H1 (cell line): ENCODE measurements around the gene MANSC4. TPM values are rescaled to one million over a fixed set of nuclear protein-coding genes. Genes with fewer than 3 reads are reported as not detected.

Experiments
- CTCF ChIA-PET: fragments of 300-600 bp; sonication (Branson Sonifier 250); formaldehyde crosslinking; loops from one replicate; lab custom pipeline; 2021; ENCODE audit not compliant: partially characterized antibody; lab: Charles Lee
- POLR2A ChIA-PET: fragments of 300-600 bp; sonication (Branson Sonifier 250); formaldehyde crosslinking; loops from one replicate; lab custom pipeline; 2021; ENCODE audit warnings: inconsistent platforms; ENCODE audit not compliant: partially characterized antibody; lab: Charles Lee
- DNase-seq, 2 experiments: peaks; one replicate each; pipeline versions ENCODE4 v3.0.0 to v3.0.0-alpha.2; 2010 to 2022; ENCODE audit warnings: low spot score in 2 of 2, low read depth in 1 of 2, mixed read lengths in 1 of 2
- FAIRE-seq: peaks from 2 replicates; lab custom pipeline; 2011; peaks lifted over from hg19 to GRCh38; lab: Jason Lieb, UNC
- H2AFZ ChIP-seq: 2 replicates; pipeline ENCODE4 v1.8.1; 2012; ENCODE audit warnings: low read length, inconsistent platforms
- H2AK5ac ChIP-seq: 2 replicates; pipeline ENCODE4 v1.6.1; 2013; ENCODE audit warnings: low read depth, low read length
- H2BK120ac ChIP-seq: replicated peaks from 2 replicates; pipeline ENCODE3; 2013; ENCODE audit warnings: low read depth, low read length, inconsistent platforms
- H2BK12ac ChIP-seq: 2 replicates; pipeline ENCODE4 v1.6.1; 2013; ENCODE audit warnings: low read depth, low read length
- H2BK15ac ChIP-seq: 2 replicates; pipeline ENCODE4 v1.6.1; 2013; ENCODE audit warnings: low read length
- H2BK20ac ChIP-seq: 2 replicates; pipeline ENCODE4 v1.6.1; 2013; ENCODE audit warnings: low read length
- H2BK5ac ChIP-seq: 2 replicates; pipeline ENCODE4 v1.6.1; 2013; ENCODE audit warnings: low read depth, low read length
- H3K14ac ChIP-seq: 2 replicates; pipeline ENCODE4 v1.6.1; 2013; ENCODE audit warnings: inconsistent platforms; ENCODE audit not compliant: insufficient read length
- H3K18ac ChIP-seq: 2 replicates; pipeline ENCODE4 v1.6.1; 2013; ENCODE audit warnings: low read length; ENCODE audit errors: extremely low read depth
- H3K23ac ChIP-seq: 2 replicates; pipeline ENCODE4 v1.6.1; 2013; ENCODE audit warnings: inconsistent platforms; ENCODE audit not compliant: insufficient read length
- H3K23me2 ChIP-seq: 2 replicates; pipeline ENCODE4 v1.6.1; 2013; ENCODE audit warnings: low read depth, low read length
- H3K27ac ChIP-seq: 2 replicates; pipeline ENCODE4 v1.6.1; 2011; ENCODE audit warnings: low read depth, low read length, inconsistent platforms
- H3K27me3 ChIP-seq, 4 experiments: replicated peaks in 1 of 4; 1 replicate in 1 of 4; 2 replicates in 3 of 4; pipeline versions ENCODE4 v1.6.1 to v1.8.1; 2011 to 2013; ENCODE audit warnings: low read length in 3 of 4, mild to moderate bottlenecking in 3 of 4, inconsistent platforms in 2 of 4, mixed read lengths in 2 of 4, moderate library complexity in 1 of 4; ENCODE audit not compliant: control insufficient read depth in 3 of 4, insufficient read depth in 3 of 4; ENCODE audit errors: extremely low read depth in 1 of 4
- H3K36me3 ChIP-seq, 4 experiments: 2 replicates each; pipeline versions ENCODE4 v1.6.1 to v1.8.1; 2011 to 2013; ENCODE audit warnings: mild to moderate bottlenecking in 4 of 4, low read length in 3 of 4, moderate library complexity in 2 of 4, control low read depth in 1 of 4, inconsistent platforms in 1 of 4; ENCODE audit not compliant: insufficient read depth in 4 of 4, control insufficient read depth in 2 of 4
- H3K4ac ChIP-seq: replicated peaks from 2 replicates; pipeline ENCODE3; 2013; ENCODE audit warnings: low read length, low read depth, mixed read lengths, inconsistent platforms; ENCODE audit not compliant: insufficient read length
- H3K4me1 ChIP-seq, 4 experiments: replicated peaks in 1 of 4; 1 replicate in 1 of 4; 2 replicates in 3 of 4; pipeline versions ENCODE4 v1.6.1 to v1.8.1; 2011 to 2013; ENCODE audit warnings: low read length in 3 of 4, inconsistent platforms in 2 of 4, mixed read lengths in 1 of 4; ENCODE audit not compliant: insufficient read depth in 4 of 4, control insufficient read depth in 3 of 4
- H3K4me2 ChIP-seq, 2 experiments: 2 replicates each; pipeline versions ENCODE4 v1.6.1 to v1.8.1; 2011 to 2013; ENCODE audit warnings: low read depth in 2 of 2, low read length in 2 of 2, control low read depth in 1 of 2, inconsistent platforms in 1 of 2, mild to moderate bottlenecking in 1 of 2; ENCODE audit not compliant: insufficient read depth in 1 of 2
- H3K4me3 ChIP-seq, 4 experiments: fragments of 200-600, 300-600 bp in 1 of 4; sonication (generic), shearing (Covaris generic), sonication (Bioruptor Twin) in 1 of 4; 2 replicates each; pipeline versions ENCODE4 v1.5.1 to v1.8.1; 2011 to 2016; ENCODE audit warnings: low read length in 4 of 4, low read depth in 3 of 4, control low read depth in 2 of 4, inconsistent platforms in 2 of 4, mild to moderate bottlenecking in 2 of 4, mixed read lengths in 1 of 4, moderate library complexity in 1 of 4; ENCODE audit not compliant: insufficient read depth in 2 of 4; ENCODE audit errors: extremely low read depth in 1 of 4
- H3K56ac ChIP-seq: replicated peaks from 2 replicates; pipeline ENCODE3; 2013; ENCODE audit warnings: low read depth, mild to moderate bottlenecking, mixed read lengths, low read length, inconsistent platforms; ENCODE audit not compliant: insufficient read length
- H3K79me1 ChIP-seq: 2 replicates; pipeline ENCODE4 v1.6.1; 2013; ENCODE audit warnings: low read depth, low read length, control low read depth
- H3K79me2 ChIP-seq, 2 experiments: 2 replicates each; pipeline versions ENCODE4 v1.6.1 to v1.8.1; 2012 to 2013; ENCODE audit warnings: low read length in 2 of 2, mild to moderate bottlenecking in 2 of 2, inconsistent platforms in 1 of 2; ENCODE audit not compliant: insufficient read depth in 2 of 2, control insufficient read depth in 1 of 2
- H3K9ac ChIP-seq, 4 experiments: replicated peaks in 1 of 4; 1 replicate in 1 of 4; 2 replicates in 3 of 4; pipeline versions ENCODE4 v1.6.1 to v1.8.1; 2011 to 2013; ENCODE audit warnings: low read depth in 3 of 4, low read length in 3 of 4, control low read depth in 2 of 4, mild to moderate bottlenecking in 2 of 4, moderate library complexity in 2 of 4, inconsistent platforms in 1 of 4; ENCODE audit errors: extremely low read depth in 1 of 4
- H3K9me3 ChIP-seq, 2 experiments: 2 replicates each; pipeline versions ENCODE4 v1.6.1 to v1.8.1; 2012 to 2013; ENCODE audit warnings: mild to moderate bottlenecking in 2 of 2, moderate library complexity in 2 of 2, control low read depth in 1 of 2, inconsistent platforms in 1 of 2, low read depth in 1 of 2, low read length in 1 of 2, mixed read lengths in 1 of 2; ENCODE audit not compliant: insufficient read depth in 2 of 2
- H4K20me1 ChIP-seq, 2 experiments: replicated peaks in 1 of 2; 2 replicates each; pipeline versions ENCODE3 to v1.8.1; 2011 to 2013; ENCODE audit warnings: inconsistent platforms in 2 of 2, low read length in 2 of 2, mild to moderate bottlenecking in 1 of 2; ENCODE audit not compliant: insufficient read depth in 2 of 2, control insufficient read depth in 1 of 2
- H4K5ac ChIP-seq: 2 replicates; pipeline ENCODE4 v1.6.1; 2013; ENCODE audit warnings: low read length, low read depth, mixed read lengths, inconsistent platforms; ENCODE audit not compliant: insufficient read length
- H4K8ac ChIP-seq: 2 replicates; pipeline ENCODE4 v1.8.0; 2013; ENCODE audit warnings: mild to moderate bottlenecking, moderate library complexity, low read length, inconsistent platforms; ENCODE audit not compliant: insufficient read depth; ENCODE audit errors: extremely low read depth
- H4K91ac ChIP-seq: replicated peaks from 2 replicates; pipeline ENCODE3; 2013; ENCODE audit warnings: low read length, mixed read lengths, inconsistent platforms; ENCODE audit not compliant: insufficient read length
- CTBP2 ChIP-seq: IDR thresholded peaks from 2 replicates; pipeline ENCODE4 v1.7.0; 2011; ENCODE audit warnings: borderline replicate concordance, mild to moderate bottlenecking, moderate library complexity, mixed read lengths, low read length; ENCODE audit not compliant: insufficient read depth, insufficient read length
- EZH2 ChIP-seq: fragments of 200-600 bp; sonication (generic); IDR thresholded peaks from 2 replicates; pipeline ENCODE4 v1.7.1; 2012; ENCODE audit warnings: low read depth, mild to moderate bottlenecking, moderate library complexity, low read length, inconsistent platforms; ENCODE audit not compliant: severe bottlenecking
- HDAC6 ChIP-seq: IDR thresholded peaks from one replicate; pipeline ENCODE4 v1.7.1; 2012; ENCODE audit warnings: low read depth, mild to moderate bottlenecking, inconsistent platforms, low read length, moderate library complexity
- KDM1A ChIP-seq: fragments of 200-600, 300-600 bp; sonication (generic); IDR thresholded peaks from 2 replicates; pipeline ENCODE4 v1.7.1; 2016; ENCODE audit warnings: mild to moderate bottlenecking, low read length, borderline replicate concordance
- NANOG ChIP-seq: IDR thresholded peaks from 2 replicates; pipeline ENCODE4 v1.6.1; 2011; ENCODE audit warnings: low read length, low read depth, mild to moderate bottlenecking, inconsistent platforms; ENCODE audit not compliant: insufficient read depth, poor library complexity, severe bottlenecking
- PHF8 ChIP-seq: fragments of 200-600 bp; sonication (generic); conservative IDR thresholded peaks from 2 replicates; pipeline ENCODE4 v1.7.1; 2012; ENCODE audit warnings: low read depth, mild to moderate bottlenecking, inconsistent platforms, low read length, moderate library complexity
- RAD21 ChIP-seq, 2 experiments: IDR thresholded peaks in 1 of 2; conservative IDR thresholded peaks in 1 of 2; 2 replicates each; pipeline ENCODE4 v1.6.1; 2011; ENCODE audit warnings: low read depth in 2 of 2, low read length in 2 of 2, improper control_type of control experiment in 1 of 2, inconsistent platforms in 1 of 2, mild to moderate bottlenecking in 1 of 2, moderate library complexity in 1 of 2
- SIX5 ChIP-seq: IDR thresholded peaks from 2 replicates; pipeline ENCODE4 v1.6.1; 2011; ENCODE audit warnings: mild to moderate bottlenecking, low read depth, low read length
- WGBS, 2 experiments: shearing (Covaris generic) in 1 of 2; methylation state at CpG; one replicate each; pipeline versions ENCODE4 v1.1.6 to v1.1.7; 2013 to 2015; ENCODE audit warnings: low lambda C conversion rate in 2 of 2, mixed read lengths in 2 of 2, inconsistent platforms in 1 of 2, low coverage in 1 of 2, missing lambda C conversion rate in 1 of 2; ENCODE audit not compliant: insufficient replicate concordance in 2 of 2, insufficient coverage in 1 of 2, insufficient read length in 1 of 2; ENCODE audit errors: extremely low coverage in 1 of 2, missing lambda C conversion rate in 1 of 2; 5-methylcytosine and 5-hydroxymethylcytosine counted together
- polyA plus RNA-seq, 7 experiments: library from polyadenylated mRNA; depleted of rRNA in 3 of 7; stranded (reverse) in 5 of 7; unstranded in 2 of 7; fragments of >200 nt in 5 of 7; fragments of 200-250 nt in 2 of 7; gene quantifications; 1 replicate in 5 of 7; 2 replicates in 1 of 7; 4 replicates in 1 of 7; pipeline versions ENCODE4 v1.2.1 to v1.2.3, GENCODE V29; 2011 to 2013; ENCODE audit warnings: missing spikeins in 2 of 7, mixed read lengths in 2 of 7
- total RNA-seq: library from RNA; stranded (reverse); fragmentation: NEBNext Ultra II Directional; extraction: Animal tissue kit (Norgen Biotek cat#: 25700); gene quantifications from 2 replicates; pipeline ENCODE4 v1.2.1, GENCODE V29; 2021
- TF ChIP-seq, protein P1 (sequence below), 3 experiments: IDR thresholded peaks; 1 replicate in 2 of 3; 2 replicates in 1 of 3; pipeline versions ENCODE4 v1.5.1 to v1.6.1; 2011; ENCODE audit warnings: low read length in 3 of 3, mild to moderate bottlenecking in 3 of 3, inconsistent platforms in 2 of 3, low read depth in 1 of 3, moderate library complexity in 1 of 3; ENCODE audit not compliant: insufficient read depth in 1 of 3; ENCODE audit errors: control extremely low read depth in 1 of 3

MANSC4 gene
- total and polyA plus RNA-seq, 2 of the 8 experiments (the other 6 are each of a cell fraction or from before 2014, with no cell fraction given), result not detected

DNA sequence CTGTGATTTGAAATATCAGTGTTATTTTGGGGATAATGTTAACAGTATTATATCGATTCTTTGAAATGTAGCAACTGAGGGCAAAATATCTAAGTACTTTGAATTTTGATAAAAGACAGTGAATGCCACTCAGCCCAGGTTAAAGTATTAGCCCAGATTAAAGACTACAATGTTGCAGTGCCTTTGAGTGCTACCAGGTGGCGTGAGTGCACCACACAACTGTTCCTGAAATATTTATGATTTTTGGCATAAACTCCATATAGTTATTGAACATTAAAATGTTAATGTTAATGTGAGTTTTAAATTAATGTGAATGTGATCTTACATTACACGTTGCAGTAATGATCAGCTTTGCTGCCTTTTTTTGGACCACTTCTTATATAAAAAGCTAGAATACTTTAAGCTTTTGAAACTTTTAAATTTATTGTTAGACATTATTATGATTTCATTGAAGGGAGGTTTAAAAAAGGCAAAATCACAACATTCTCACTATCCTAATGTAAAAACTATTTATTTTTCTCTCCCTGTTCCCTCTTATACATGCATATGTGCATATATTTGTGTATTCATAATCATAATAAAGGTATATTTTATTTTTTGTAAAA, 46.9 kb downstream of the MANSC4 start:
- Histone ChIP-seq H3K56ac (no peak overlapping the region), H3K4ac (no peak overlapping the region), H2BK5ac (no peak overlapping the region), H2BK20ac (no peak overlapping the region), H4K8ac (no peak overlapping the region), H3K4me1 (no peaks in the 10 kb centered on the region), H3K23me2 (no peaks in the 10 kb centered on the region), H2BK15ac (no peak overlapping the region), H3K36me3 (peaks cover 0 to 32% (median 2%) of the 10 kb centered on the region in 4 experiments; a peak in 3 of 8 replicates), H3K79me2 (no peaks in the 10 kb centered on the region), H2BK120ac (no peak overlapping the region), H3K14ac (no peak overlapping the region), H2AFZ (no peak overlapping the region), H3K9ac (no peak overlapping the region), H4K20me1 (peaks cover 0 to 2% of the 10 kb centered on the region in 2 experiments), H3K27ac (no peak overlapping the region), H4K91ac (no peak overlapping the region), H3K18ac (no peak overlapping the region), H2AK5ac (no peak overlapping the region), H3K27me3 (no peaks in the 10 kb centered on the region), H3K4me2 (no peak overlapping the region), H4K5ac (no peak overlapping the region), H3K23ac (no peak overlapping the region), H3K9me3 (no peaks in the 10 kb centered on the region), H2BK12ac (no peak overlapping the region), H3K4me3 (no peak overlapping the region), H3K79me1 (no peaks in the 10 kb centered on the region)
- ChIA-PET POLR2A (no interaction called here), CTCF (interaction anchor here (0.6 to 2.9 kb wide), 30 partner anchors 8 to 1257 kb away, joined by 3 to 15 read pairs (median 4); no protein-coding TSS in a partner anchor)
- 56% methylated on average over 3 of the region's 3 CpGs; no CpG with 5 or more reads in 1 of the 2 experiments for WGBS, 2 experiments
- FAIRE-seq (peak; percentile 42), DNase-seq (no peak)
- TF ChIP-seq KDM1A (no peak), RAD21 (IDR thresholded peaks at IDR 0.05 in 1 of 2, conservative IDR thresholded peaks at IDR 0.05 in 1 of 2; ENCODE audit: low read depth in 2 of 2, low read length in 2 of 2) (peak; percentile 86 to 90), HDAC6 (no peak), EZH2 (no peak), SIX5 (no peak), CTBP2 (no peak), PHF8 (no peak), NANOG (no peak)
- TF ChIP-seq, protein P1, sequence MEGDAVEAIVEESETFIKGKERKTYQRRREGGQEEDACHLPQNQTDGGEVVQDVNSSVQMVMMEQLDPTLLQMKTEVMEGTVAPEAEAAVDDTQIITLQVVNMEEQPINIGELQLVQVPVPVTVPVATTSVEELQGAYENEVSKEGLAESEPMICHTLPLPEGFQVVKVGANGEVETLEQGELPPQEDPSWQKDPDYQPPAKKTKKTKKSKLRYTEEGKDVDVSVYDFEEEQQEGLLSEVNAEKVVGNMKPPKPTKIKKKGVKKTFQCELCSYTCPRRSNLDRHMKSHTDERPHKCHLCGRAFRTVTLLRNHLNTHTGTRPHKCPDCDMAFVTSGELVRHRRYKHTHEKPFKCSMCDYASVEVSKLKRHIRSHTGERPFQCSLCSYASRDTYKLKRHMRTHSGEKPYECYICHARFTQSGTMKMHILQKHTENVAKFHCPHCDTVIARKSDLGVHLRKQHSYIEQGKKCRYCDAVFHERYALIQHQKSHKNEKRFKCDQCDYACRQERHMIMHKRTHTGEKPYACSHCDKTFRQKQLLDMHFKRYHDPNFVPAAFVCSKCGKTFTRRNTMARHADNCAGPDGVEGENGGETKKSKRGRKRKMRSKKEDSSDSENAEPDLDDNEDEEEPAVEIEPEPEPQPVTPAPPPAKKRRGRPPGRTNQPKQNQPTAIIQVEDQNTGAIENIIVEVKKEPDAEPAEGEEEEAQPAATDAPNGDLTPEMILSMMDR (IDR thresholded peaks at IDR 0.05; ENCODE audit: control extremely low read depth in 1 of 3, insufficient read depth in 1 of 3, low read depth in 1 of 3, low read length in 3 of 3), result peak in 2 of 3 experiments; percentile 74 to 75; a peak in 3 of 4 replicates
